GM19452 (cell line): ENCODE results near the gene UBAP1.
A peak's percentile ranks its signal among the peaks of the same experiment; 100 is the strongest.
"Not testable (repeated sequence)": the region's sequence is repeated elsewhere in the genome, so short reads cannot be mapped to it uniquely, and the experiment has no call there.

Experiments used
- ATAC-seq: cut with Tn5 transposase; IDR thresholded peaks from one replicate; pipeline ENCODE4 v1.9.1; 2021; ENCODE audit not compliant: unreplicated experiment

The UBAP1 gene

DNA sequence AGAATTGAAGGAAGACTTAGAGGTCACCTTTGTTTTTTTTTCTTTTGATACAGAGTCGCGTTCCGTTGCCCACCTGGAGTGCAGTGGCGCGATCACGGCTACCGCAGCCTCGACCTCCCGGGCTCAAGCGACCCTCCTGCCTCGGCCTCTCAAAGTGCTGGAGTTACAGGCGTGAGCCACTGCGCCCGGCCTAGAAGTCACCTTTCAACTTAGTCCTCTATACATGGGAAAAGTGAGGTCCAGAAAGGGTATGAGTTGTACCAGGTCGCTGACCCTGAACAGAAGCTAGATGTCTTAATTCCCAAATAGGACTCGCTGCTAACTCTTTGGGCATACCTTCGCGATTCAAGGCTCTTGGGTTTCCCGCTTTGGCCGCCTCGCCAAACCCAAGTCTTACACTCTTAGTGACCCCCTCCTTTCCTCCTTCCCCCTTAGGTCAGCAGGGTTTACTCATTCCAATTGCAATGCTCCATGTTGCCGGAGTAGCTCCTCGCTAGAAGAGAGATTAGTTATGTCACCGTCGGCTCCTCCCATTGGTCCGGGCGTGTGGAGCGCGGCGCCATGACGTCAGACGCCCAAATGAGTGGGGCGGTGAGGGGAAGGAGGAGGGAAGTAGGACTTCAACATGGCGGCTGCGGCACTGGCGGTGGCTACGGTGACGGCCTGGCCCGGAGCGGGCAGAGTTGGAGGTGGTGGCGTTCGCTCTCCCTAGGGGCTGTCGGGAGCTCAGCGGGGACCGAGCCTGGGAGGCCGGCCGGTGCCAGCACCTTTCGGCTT, at the start of gene UBAP1:
Gene UBAP1 (plus strand): TSS at position 608 of the 777 bp plus-strand sequence. CDS start 41,872 bp downstream, outside the sequence.
- ATAC-seq: peak; percentile 99

DNA sequence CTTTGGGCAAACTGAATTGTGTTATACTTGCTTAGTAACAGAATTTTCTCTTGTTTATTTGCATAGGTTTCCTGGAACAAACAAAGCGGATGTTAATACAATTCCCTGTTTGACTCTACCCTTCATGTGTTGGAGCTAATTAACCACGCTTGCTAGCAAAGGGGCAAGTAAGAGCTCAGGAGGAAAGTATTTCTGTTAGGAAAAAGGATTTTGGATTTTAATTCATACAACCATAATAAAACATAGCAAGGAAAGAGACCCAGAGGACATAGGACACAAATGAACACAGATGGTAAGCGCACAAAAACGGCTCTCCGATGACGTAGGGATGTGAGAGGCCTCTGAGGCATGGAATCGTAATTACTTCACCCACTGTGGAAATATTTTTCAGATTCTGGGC, 47.3 kb upstream of the UBAP1 start:
- ATAC-seq: no peak

GRCh38 chr9:34133436-34133949, 45.4 kb upstream of the UBAP1 start:
- no peak for ATAC-seq

DNA sequence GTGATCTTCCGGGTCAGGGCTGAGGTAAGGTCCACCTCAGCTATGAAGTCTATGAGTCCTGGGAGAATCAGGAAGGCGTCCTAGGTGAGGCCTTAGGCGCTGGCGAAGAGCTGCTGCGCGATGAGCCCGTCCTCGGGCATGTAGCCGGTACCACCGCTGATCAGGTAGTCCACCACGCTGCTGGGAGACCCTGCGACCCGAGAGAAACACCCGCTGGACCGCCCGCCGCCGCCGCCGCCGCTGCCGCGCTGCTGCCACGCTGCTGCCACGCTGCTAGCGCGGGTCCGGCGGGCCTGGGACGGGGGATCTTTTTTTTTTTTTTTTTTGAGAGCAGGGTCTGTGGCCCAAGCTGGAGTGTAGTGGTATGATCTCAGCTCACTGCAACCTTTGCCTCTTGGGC, 44.3 kb upstream of the UBAP1 start:
- no peak for ATAC-seq

DNA sequence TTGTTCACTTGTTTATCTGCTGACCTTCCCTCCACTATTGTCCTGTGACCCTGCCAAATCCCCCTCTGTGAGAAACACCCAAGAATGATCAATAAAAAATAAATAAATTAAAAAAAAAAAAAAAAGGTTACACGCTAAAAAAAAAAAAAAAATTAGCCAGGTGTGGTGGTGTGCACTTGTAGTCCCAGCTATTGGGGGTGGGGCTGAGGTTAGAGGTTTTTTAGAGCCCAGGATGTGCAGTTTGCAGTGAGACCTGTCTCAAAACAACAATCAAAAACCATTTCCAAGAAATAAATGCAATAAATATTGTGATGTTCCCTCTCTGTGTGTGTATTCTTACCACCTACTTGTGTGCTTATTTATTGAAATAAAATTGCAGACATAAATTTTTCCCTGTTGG, 40.2 kb upstream of the UBAP1 start:
- ATAC-seq: not testable (repeated sequence)

DNA sequence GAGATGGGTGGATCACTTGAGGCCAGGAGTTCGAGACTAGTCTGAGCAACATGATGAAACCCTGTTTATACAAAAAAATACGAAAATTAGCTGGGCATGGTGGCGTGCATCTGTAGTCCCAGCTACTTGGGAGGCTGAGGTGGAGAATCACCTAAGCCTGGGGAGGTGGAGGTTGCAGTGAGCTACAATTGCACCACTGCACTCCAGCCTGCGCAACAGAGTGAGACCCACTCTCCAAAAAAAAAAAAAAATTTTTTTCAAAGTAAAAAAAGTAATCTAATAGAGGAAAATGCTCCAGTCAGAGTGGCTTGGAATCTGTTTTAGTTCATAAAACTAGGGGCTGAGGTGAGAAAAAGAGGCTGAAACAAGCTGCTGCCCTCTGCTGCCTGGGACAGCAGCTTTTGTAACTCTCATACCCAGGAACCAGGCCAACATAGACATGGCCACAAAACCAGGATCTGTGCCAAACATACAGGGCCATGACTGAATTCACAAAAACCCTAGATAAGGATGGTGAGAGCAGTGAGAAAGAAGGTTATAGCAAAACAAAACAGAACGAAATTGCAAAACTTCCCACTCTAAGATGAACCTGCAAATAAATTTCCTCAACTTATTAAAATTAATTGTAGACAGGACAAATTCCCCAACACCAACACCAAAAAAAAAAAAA, 39.2 kb upstream of the UBAP1 start:
- no peak for ATAC-seq

DNA sequence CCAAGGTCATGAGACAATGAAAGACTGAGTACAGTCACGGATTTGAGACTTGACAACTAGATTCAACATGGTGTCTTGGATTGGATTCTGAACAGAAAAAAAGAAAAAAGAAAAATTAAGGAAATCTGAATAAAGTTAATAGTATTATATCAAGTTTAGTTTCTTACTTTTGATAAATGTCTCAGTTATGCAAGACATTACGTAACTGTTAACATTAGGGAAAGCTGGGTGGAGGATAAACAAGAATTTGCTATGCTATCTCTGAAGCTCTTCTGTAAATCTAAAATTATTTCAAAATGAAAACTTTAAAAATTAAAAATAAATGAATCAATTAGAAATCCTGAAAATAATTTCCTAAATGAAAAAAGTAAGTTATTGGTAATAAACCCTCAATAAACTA, 38.0 kb upstream of the UBAP1 start:
- no peak for ATAC-seq

- ATAC-seq: no peak
These were observed 35.7 kb upstream of the UBAP1 start for GRCh38 chr9:34143116-34143515.

- no peak for ATAC-seq
These were observed 33.7 kb upstream of the UBAP1 start for GRCh38 chr9:34145165-34145564.

GRCh38 chr9:34151398-34151797, 27.4 kb upstream of the UBAP1 start:
- ATAC-seq: no peak

- no peak for ATAC-seq
These were observed 24.8 kb upstream of the UBAP1 start for GRCh38 chr9:34154057-34154456.

DNA sequence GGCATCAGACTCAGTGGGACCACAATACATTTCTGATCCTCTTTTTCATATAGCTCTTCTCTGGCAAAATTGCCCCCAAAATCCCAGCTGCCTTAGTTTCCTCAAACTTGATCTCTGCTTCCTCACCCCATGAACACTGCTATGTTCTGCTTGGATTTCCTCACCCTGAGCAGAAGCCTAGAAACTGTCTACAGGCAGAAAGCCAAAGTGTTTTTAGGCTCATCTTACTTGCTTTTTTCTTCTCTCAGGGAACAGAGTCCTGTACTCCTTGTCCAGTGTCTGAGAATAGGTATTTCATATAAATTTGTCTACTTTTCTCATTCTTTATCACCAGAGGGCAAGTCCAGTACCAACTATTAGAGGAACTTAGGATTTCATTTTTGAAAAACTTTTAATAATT, 21.5 kb upstream of the UBAP1 start:
- ATAC-seq: no peak

- no peak for ATAC-seq
These were observed 20.9 kb upstream of the UBAP1 start for GRCh38 chr9:34157898-34158297.

- no peak for ATAC-seq
These were observed 20.4 kb upstream of the UBAP1 start for GRCh38 chr9:34158362-34158869.

DNA sequence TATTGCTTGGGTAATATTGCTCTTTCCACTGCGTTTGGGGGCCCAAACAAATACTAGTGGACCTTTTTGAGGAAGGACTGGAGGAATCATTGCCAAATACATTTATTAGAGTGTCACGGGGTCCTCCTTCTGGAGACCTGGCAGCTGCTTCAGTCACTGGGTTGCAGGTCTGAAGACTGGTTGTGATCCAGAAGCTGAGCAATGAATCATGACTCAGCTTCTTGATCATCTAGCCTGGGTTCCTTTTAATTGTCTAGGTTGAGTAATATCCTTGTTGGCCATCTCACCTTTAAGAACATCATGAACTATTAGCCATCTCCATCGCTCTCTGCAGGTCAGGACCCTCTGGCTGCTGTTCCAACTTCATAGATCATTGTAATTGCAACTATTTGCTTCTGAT, 15.4 kb upstream of the UBAP1 start:
- ATAC-seq: no peak

DNA sequence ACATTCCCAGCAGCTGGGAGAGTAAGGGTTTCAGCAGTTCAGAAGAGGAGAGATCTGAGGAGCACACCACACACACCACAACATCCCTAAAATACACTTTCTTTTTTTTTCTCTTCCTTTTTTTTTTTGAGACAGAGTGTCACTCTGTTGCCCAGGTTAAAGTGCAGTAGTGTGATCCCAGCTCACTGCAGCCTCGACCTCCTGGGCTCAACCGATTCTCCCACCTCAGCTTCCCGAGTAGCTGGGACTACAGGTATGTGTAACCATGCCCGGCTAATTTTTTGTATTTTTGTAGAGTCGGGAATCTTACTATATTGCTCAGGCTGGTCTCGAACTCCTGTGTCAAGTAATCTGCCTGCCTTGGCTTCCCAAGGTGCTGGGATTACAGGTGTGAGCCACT, 9.7 kb upstream of the UBAP1 start:
- ATAC-seq: no peak

- ATAC-seq: no peak
These were observed 8.4 kb upstream of the UBAP1 start for GRCh38 chr9:34170237-34170991.

DNA sequence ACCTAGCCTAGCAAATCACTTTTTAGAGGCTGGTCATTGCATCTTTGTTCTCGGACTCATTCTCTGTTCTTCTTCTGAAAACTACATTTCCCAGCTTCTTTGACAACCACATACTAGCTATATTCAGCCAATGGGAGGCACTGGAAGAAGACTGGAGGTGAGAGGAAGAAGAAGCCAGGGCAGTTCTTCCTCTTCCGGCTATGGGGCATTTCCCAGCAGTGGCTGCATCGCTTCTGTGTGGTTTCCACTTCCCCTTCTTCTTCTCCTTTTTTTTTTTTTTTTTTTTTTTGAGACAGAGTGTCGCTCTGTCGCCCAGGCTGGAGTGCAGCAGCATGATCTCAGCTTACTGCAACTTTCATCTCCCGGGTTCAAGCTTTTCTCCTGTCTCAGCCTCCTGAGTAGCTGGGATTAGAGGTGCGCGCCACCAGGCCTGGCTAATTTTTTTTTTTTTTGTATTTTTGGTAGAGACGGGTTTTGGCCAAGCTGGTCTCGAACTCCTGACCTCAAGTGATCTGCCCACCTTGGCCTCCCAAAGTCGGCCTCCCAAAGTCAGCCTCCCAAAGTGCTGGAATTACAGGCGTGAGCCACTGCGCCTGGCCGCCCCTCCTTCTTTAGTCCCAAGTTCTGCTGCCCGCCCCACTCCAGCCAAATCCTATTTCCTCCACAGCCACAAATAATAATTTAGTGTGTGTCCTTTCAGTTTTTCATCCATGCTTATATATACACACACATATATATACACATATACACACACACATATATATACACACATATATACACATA, 6.9 kb upstream of the UBAP1 start:
- ATAC-seq: no peak

- no peak for ATAC-seq
These were observed 2.8 kb upstream of the UBAP1 start for GRCh38 chr9:34176089-34176488.

DNA sequence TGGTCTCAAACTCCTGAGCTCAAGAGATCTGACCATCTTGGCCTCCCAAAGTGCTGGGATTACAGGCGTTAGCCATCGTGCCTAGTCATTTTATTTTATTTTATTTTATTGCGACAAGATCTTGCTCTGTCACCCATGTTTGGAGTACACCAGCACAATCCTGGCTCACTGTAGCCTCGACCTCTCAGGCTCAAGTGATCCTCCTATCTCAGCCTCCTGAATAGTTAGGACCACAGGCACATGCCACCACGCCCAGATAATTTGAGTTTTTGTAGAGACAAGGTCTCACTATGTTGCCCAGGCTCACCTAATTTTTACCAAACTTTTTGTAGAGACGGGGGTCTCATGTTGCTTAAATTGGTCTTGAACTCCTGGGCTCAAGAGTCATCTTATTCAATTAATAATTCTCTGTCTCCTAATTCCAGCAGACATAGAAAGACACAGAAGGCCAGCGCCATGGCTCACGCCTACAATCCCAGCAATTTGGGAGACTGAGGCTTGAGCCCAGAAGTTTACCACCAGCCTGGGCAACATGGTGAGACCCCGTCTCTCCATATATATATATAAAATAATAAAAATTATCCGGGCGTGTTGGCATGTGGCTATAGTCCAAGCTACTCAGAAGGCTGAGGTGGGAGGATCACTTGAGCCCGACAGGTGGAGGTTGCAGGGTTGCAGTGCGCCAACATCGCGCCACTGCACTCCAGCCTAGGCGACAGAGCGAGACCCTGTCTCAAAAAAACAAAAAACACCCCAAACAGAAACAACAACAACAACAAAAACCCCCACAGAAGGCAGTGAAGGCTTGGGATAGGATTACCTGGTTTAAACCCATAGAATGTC, 1.0 kb upstream of the UBAP1 start:
- ATAC-seq: no peak
